Adrenal gland (tissue), 12 donors: ENCODE measurements around the gene IFNGR2. TPM values are rescaled to one million over a fixed set of nuclear protein-coding genes. Genes with fewer than 3 reads are reported as not detected.

Source experiments
- DNase-seq, 7 donors: peaks; one replicate each; pipeline ENCODE4 v3.0.0-alpha.2; 2019 to 2020
- H3K27ac ChIP-seq, 5 donors: fragments of 200-600 bp; sonication (generic) in 4 of 5; 1 replicate in 3 of 5; 2 replicates in 2 of 5; pipeline versions ENCODE4 v1.5.1 to v1.8.0; 2016 to 2020; ENCODE audit warnings: mild to moderate bottlenecking in 1 of 5
- H3K27me3 ChIP-seq: fragments of 200-600 bp; 2 replicates; pipeline ENCODE4 v1.8.0; 2021
- H3K36me3 ChIP-seq, 2 donors: fragments of 200-600 bp; replicated peaks in 1 of 2; 1 replicate in 1 of 2; 2 replicates in 1 of 2; pipeline versions ENCODE4 v1.5.1 to v1.8.0; 2018 to 2022
- H3K4me1 ChIP-seq, 2 donors: fragments of 200-600 bp; replicated peaks in 1 of 2; 1 replicate in 1 of 2; 2 replicates in 1 of 2; pipeline versions ENCODE4 v1.5.1 to v1.8.0; 2018 to 2021
- H3K4me3 ChIP-seq, 4 donors: fragments of 200-600 bp; sonication (generic) in 3 of 4; one replicate each; pipeline ENCODE4 v1.5.1; 2016 to 2018
- H3K9me3 ChIP-seq, 3 donors: fragments of 200-600 bp; sonication (generic) in 1 of 3; replicated peaks in 1 of 3; 1 replicate in 2 of 3; 2 replicates in 1 of 3; pipeline versions ENCODE4 v1.5.1 to v1.8.0; 2016 to 2021
- POLR2A ChIP-seq, 2 donors: fragments of 450-650 bp; IDR thresholded peaks; one replicate each; pipeline ENCODE4 v1.6.1; 2017; ENCODE audit warnings: antibody characterized with exemption in 2 of 2, mild to moderate bottlenecking in 2 of 2, moderate library complexity in 1 of 2
- WGBS, 4 donors: extraction: QIAGEN DNeasy Blood & Tissue Kit in 2 of 4; methylation state at CpG; one replicate each; pipeline versions ENCODE4 v1.1.5 to v1.1.7; 2013 to 2017; 5-methylcytosine and 5-hydroxymethylcytosine counted together
- intact Hi-C, 2 donors: fragments of 100-400 bp; cut with DNase I; formaldehyde crosslinking; loops; one replicate each; pipeline versions ENCODE4 v1.14.1 to v1.15.0; 2022 to 2023
- polyA plus RNA-seq, 3 donors: library from polyadenylated mRNA; stranded (reverse); fragments of 200-250 nt in 2 of 3; fragments of 350-450 nt in 1 of 3; fragmentation: Illumina TruSeq in 1 of 3; extraction: RNeasy Lipid Tissue Mini Kit (QIAGEN cat#74804) in 1 of 3; gene quantifications; one replicate each; pipeline ENCODE4 v1.2.3, GENCODE V29; 2013 to 2014
- total RNA-seq, 9 donors: library from RNA; depleted of rRNA in 4 of 9; stranded (reverse); fragments of >200 nt in 4 of 9; fragments of 120-200 nt in 1 of 9; fragmentation: NEBNext Ultra II Directional in 1 of 9; extraction: Animal tissue kit (Norgen Biotek cat#: 25700) in 1 of 9; gene quantifications; one replicate each; pipeline versions ENCODE4 v1.1.0 to v1.2.4, GENCODE V29; 2013 to 2023
- TF ChIP-seq, protein P1 (sequence below), 6 experiments: fragments of 450-650 bp in 4 of 6; fragments of 200-600 bp in 2 of 6; sonication (generic) in 1 of 6; IDR thresholded peaks; 1 replicate in 5 of 6; 2 replicates in 1 of 6; pipeline versions ENCODE4 v1.5.1 to v1.8.0; 2016 to 2021; ENCODE audit warnings: antibody characterized with exemption in 6 of 6, mild to moderate bottlenecking in 2 of 6, moderate library complexity in 1 of 6
- donor health status: healthy with polysubstance abuse.
- donor health status: Bipolar disorder and iron deficiency.
- donor health status: DM: yes; HTN: yes; CAD: no.
- donor health status: DM: no; HTN: no; CAD: no.
- donor health status: DM: no; HTN: no; CAD: no.
- donor health status: DM: yes; HTN: yes; CAD: no.

IFNGR2 gene
- total and polyA plus RNA-seq, 12 donors: 44.5 to 87.4 (median 59.4) TPM

GRCh38 chr21:33357177-33357576 lies 46.0 kb upstream of the IFNGR2 start:
- 87 to 93% (median 91%) methylated on average over 8 of the region's 8 CpGs for WGBS, 4 donors
- intact Hi-C loops: no loop called here
- no peak for DNase-seq

DNA sequence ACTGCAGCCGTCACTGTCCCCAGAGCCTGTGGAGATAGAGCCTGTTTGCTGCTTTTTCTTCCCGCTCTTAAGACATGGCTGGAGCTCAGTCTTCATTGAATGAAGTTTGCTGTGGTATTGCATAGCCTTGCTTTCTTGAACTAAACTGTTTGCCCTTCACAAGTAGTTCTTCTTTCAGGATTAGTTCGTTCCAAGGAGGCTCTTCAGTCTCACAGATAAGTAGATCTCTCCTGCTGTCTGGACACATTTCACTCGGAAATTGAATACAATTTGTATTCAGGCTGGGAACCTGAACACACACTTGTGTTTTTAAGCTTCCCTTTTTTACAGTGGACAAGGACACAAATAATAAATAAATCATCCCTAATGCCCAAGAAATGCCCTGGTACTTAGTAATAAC lies 43.8 kb upstream of the IFNGR2 start:
- Histone ChIP-seq H3K27me3 (no peaks in the 10 kb centered on the region), H3K4me1 (peaks cover 0 to 13% of the 10 kb centered on the region in 2 donors), H3K4me3 (no peak overlapping the region), H3K9me3 (no peaks in the 10 kb centered on the region), H3K36me3 (peaks cover 0 to 28% of the 10 kb centered on the region in 2 donors), H3K27ac (peak overlapping the region in 1 of 5 donors; percentile 45)
- DNase-seq: no peak
- TF ChIP-seq, protein P1, sequence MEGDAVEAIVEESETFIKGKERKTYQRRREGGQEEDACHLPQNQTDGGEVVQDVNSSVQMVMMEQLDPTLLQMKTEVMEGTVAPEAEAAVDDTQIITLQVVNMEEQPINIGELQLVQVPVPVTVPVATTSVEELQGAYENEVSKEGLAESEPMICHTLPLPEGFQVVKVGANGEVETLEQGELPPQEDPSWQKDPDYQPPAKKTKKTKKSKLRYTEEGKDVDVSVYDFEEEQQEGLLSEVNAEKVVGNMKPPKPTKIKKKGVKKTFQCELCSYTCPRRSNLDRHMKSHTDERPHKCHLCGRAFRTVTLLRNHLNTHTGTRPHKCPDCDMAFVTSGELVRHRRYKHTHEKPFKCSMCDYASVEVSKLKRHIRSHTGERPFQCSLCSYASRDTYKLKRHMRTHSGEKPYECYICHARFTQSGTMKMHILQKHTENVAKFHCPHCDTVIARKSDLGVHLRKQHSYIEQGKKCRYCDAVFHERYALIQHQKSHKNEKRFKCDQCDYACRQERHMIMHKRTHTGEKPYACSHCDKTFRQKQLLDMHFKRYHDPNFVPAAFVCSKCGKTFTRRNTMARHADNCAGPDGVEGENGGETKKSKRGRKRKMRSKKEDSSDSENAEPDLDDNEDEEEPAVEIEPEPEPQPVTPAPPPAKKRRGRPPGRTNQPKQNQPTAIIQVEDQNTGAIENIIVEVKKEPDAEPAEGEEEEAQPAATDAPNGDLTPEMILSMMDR (IDR thresholded peaks at IDR 0.05): no peak
- no peak for TF ChIP-seq POLR2A (IDR thresholded peaks at IDR 0.05)
- WGBS, 4 donors: 61 to 73% (median 68%) methylated on average over 4 of the region's 4 CpGs
- intact Hi-C loops: no loop called here

More at GRCh38 chr21:33357177-33357576, 46.0 kb upstream of the IFNGR2 start:
- Histone ChIP-seq H3K4me3 (no peak overlapping the region), H3K36me3 (peaks cover 0 to 36% of the 10 kb centered on the region in 2 donors), H3K27me3 (no peaks in the 10 kb centered on the region), H3K9me3 (no peaks in the 10 kb centered on the region), H3K27ac (no peak overlapping the region), H3K4me1 (peaks cover 0 to 13% of the 10 kb centered on the region in 2 donors)
- TF ChIP-seq, protein P1 (IDR thresholded peaks at IDR 0.05): no peak
- TF ChIP-seq POLR2A (IDR thresholded peaks at IDR 0.05): no peak

GRCh38 chr21:33360281-33360680 lies 42.9 kb upstream of the IFNGR2 start:
- no peaks in the 10 kb centered on the region for H3K9me3 ChIP-seq
- TF ChIP-seq, protein P1 (IDR thresholded peaks at IDR 0.05): no peak
- no peak for TF ChIP-seq POLR2A (IDR thresholded peaks at IDR 0.05)
- H3K36me3 ChIP-seq: peaks cover 0 to 20% of the 10 kb centered on the region in 2 donors
- peak in 1 of 7 donors; percentile 23 for DNase-seq
- peaks cover 0 to 13% of the 10 kb centered on the region in 2 donors for H3K4me1 ChIP-seq
- intact Hi-C loops: loop anchor here in 1 of 2 donors (10.0 kb wide), 1 partner anchor 75 kb away; no protein-coding TSS in a partner anchor
- no peaks in the 10 kb centered on the region for H3K27me3 ChIP-seq
- 64 to 68% (median 65%) methylated on average over 6 of the region's 6 CpGs for WGBS, 4 donors
- peak overlapping the region in 2 of 5 donors; percentile 10 to 77 for H3K27ac ChIP-seq
- H3K4me3 ChIP-seq: no peak overlapping the region

GRCh38 chr21:33360881-33361602 lies 42.2 kb upstream of the IFNGR2 start:
- intact Hi-C loops: loop anchor here in 1 of 2 donors (10.0 kb wide), 1 partner anchor 74 kb away; no protein-coding TSS in a partner anchor
- WGBS, 4 donors: 19 to 31% (median 22%) methylated on average over 14 of the region's 14 CpGs
- Histone ChIP-seq H3K36me3 (peaks cover 0 to 12% of the 10 kb centered on the region in 2 donors), H3K27me3 (no peaks in the 10 kb centered on the region), H3K4me1 (peaks cover 0 to 13% of the 10 kb centered on the region in 2 donors), H3K4me3 (peak overlapping the region in 1 of 4 donors; percentile 39), H3K9me3 (no peaks in the 10 kb centered on the region), H3K27ac (peak overlapping the region in 3 of 5 donors; percentile 2 to 77 (median 10))
- peak; percentile 69 to 90 (median 77) for DNase-seq
- TF ChIP-seq POLR2A (IDR thresholded peaks at IDR 0.05): no peak
- TF ChIP-seq, protein P1 (IDR thresholded peaks at IDR 0.05): peak; percentile 73 to 90 (median 82)
